NCI-H187 treated with DMSO at 0.1 percent for 48 hours (cell line): ENCODE data around the gene GPR156.

Experiments
- DNase-seq: peaks from one replicate; lab custom pipeline; 2025; lab: John Stamatoyannopoulos, UW

Gene GPR156

GRCh38 chr3:120119846-120120510 lies 165.0 kb downstream of the GPR156 start:
- DNase-seq, result no peak
